ENCODE results near the gene LEFTY2.
A peak's percentile ranks its signal among the peaks of the same experiment; 100 is the strongest.
"Not testable (repeated sequence)": the region's sequence is repeated elsewhere in the genome, so short reads cannot be mapped to it uniquely, and the experiment has no call there.

The LEFTY2 gene

GRCh38 chr1:225953315-225953714 lies 12.3 kb upstream of the LEFTY2 start:
- DNase-seq, result no peak

- no peak for DNase-seq
Observed at GRCh38 chr1:225950905-225951497, 10.0 kb upstream of the LEFTY2 start.

- no peak for DNase-seq
Observed at GRCh38 chr1:225949041-225949440, 8.0 kb upstream of the LEFTY2 start.

GRCh38 chr1:225946803-225947202 lies 5.8 kb upstream of the LEFTY2 start:
- no peak for DNase-seq

- no peak for DNase-seq
Observed at GRCh38 chr1:225946082-225946620, 5.1 kb upstream of the LEFTY2 start.

GRCh38 chr1:225945564-225945963 lies 4.5 kb upstream of the LEFTY2 start:
- DNase-seq, result no peak

GRCh38 chr1:225944951-225945350 lies 3.9 kb upstream of the LEFTY2 start:
- DNase-seq, result no peak

GRCh38 chr1:225944387-225944786 lies 3.4 kb upstream of the LEFTY2 start:
- DNase-seq, result no peak

- DNase-seq, result no peak
Observed at GRCh38 chr1:225943582-225943981, 2.6 kb upstream of the LEFTY2 start.

GRCh38 chr1:225942574-225942973 lies 1.6 kb upstream of the LEFTY2 start:
- DNase-seq, result no peak

- no peak for DNase-seq
Observed at GRCh38 chr1:225941942-225942222, 862 bp upstream of the LEFTY2 start.

GRCh38 chr1:225940385-225941151 lies 452 bp downstream of the LEFTY2 start:
- peak; percentile 63 for DNase-seq

GRCh38 chr1:225939939-225940310 lies 1.1 kb downstream of the LEFTY2 start:
- not testable (repeated sequence) for DNase-seq

- DNase-seq, result not testable (repeated sequence)
Observed at GRCh38 chr1:225939097-225939938, 1.7 kb downstream of the LEFTY2 start.

- DNase-seq, result no peak
Observed at GRCh38 chr1:225937048-225937968, 3.7 kb downstream of the LEFTY2 start.

- no peak for DNase-seq
Observed at GRCh38 chr1:225936523-225936922, 4.5 kb downstream of the LEFTY2 start.

- not testable (repeated sequence) for DNase-seq
Observed at GRCh38 chr1:225936086-225936485, 4.9 kb downstream of the LEFTY2 start.

- no peak for DNase-seq
Observed at GRCh38 chr1:225934711-225935110, 6.3 kb downstream of the LEFTY2 start.

- no peak for DNase-seq
Observed at GRCh38 chr1:225933072-225933471, 7.9 kb downstream of the LEFTY2 start.

GRCh38 chr1:225931270-225932136 lies 9.5 kb downstream of the LEFTY2 start:
- no peak for DNase-seq

- no peak for DNase-seq
Observed at GRCh38 chr1:225930566-225930965, 10.5 kb downstream of the LEFTY2 start.

- DNase-seq, result not testable (repeated sequence)
Observed at GRCh38 chr1:225929462-225929861, 11.6 kb downstream of the LEFTY2 start.

Data from femur (tissue), 1 donor.